ENCODE data around the gene RNF222.

DNA sequence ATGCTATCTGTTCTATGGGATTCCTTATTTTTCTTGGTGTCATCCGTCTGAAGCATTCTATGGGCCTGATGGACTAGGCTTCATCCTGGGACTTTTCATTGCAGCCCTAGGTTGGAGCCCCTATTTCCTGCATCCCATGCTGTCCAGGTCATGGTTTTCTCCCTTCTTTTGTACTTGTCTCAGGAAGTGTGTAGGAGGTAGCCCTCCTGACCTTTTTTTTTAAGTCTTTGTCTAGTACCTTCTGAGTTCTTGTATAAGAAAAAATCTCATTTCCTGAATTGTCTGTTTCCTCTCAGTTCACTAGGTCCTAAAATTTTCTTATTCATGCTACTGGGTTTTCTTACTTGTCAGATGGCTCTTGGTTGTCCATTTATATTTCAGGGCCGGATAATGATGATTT is 44.1 kb upstream of the RNF222 start:
- TF ChIP-seq, protein P1, sequence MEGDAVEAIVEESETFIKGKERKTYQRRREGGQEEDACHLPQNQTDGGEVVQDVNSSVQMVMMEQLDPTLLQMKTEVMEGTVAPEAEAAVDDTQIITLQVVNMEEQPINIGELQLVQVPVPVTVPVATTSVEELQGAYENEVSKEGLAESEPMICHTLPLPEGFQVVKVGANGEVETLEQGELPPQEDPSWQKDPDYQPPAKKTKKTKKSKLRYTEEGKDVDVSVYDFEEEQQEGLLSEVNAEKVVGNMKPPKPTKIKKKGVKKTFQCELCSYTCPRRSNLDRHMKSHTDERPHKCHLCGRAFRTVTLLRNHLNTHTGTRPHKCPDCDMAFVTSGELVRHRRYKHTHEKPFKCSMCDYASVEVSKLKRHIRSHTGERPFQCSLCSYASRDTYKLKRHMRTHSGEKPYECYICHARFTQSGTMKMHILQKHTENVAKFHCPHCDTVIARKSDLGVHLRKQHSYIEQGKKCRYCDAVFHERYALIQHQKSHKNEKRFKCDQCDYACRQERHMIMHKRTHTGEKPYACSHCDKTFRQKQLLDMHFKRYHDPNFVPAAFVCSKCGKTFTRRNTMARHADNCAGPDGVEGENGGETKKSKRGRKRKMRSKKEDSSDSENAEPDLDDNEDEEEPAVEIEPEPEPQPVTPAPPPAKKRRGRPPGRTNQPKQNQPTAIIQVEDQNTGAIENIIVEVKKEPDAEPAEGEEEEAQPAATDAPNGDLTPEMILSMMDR (IDR thresholded peaks at IDR 0.05) = no peak
- TF ChIP-seq POLR2AphosphoS5 (IDR thresholded peaks at IDR 0.05) (no peak), POLR2A (IDR thresholded peaks at IDR 0.05) (no peak), EP300 (IDR thresholded peaks at IDR 0.05; ENCODE audit: low read depth) (no peak)

Measured in transverse colon (tissue), 4 donors.